Measurements from ENCODE around the gene C1orf210.

DNA sequence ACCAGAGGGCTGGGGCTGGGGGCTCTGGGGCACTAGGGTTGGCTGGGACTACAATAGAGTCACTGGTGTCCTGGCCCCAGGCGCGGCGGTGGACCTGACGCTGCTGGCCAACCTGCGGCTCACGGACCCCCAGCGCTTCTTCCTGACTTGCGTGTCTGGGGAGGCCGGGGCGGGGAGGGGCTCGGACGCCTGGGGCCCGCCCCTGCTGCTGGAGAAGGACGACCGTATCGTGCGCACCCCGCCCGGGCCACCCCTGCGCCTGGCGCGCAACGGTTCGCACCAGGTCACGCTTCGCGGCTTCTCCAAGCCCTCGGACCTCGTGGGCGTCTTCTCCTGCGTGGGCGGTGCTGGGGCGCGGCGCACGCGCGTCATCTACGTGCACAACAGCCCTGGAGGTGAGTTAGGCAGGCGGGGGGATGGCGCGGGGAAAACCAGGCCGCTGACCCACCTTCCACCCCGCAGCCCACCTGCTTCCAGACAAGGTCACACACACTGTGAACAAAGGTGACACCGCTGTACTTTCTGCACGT is 19.5 kb upstream of the C1orf210 start:
- TF ChIP-seq, protein P1, sequence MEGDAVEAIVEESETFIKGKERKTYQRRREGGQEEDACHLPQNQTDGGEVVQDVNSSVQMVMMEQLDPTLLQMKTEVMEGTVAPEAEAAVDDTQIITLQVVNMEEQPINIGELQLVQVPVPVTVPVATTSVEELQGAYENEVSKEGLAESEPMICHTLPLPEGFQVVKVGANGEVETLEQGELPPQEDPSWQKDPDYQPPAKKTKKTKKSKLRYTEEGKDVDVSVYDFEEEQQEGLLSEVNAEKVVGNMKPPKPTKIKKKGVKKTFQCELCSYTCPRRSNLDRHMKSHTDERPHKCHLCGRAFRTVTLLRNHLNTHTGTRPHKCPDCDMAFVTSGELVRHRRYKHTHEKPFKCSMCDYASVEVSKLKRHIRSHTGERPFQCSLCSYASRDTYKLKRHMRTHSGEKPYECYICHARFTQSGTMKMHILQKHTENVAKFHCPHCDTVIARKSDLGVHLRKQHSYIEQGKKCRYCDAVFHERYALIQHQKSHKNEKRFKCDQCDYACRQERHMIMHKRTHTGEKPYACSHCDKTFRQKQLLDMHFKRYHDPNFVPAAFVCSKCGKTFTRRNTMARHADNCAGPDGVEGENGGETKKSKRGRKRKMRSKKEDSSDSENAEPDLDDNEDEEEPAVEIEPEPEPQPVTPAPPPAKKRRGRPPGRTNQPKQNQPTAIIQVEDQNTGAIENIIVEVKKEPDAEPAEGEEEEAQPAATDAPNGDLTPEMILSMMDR (conservative IDR thresholded peaks at IDR 0.05): no peak
- TF ChIP-seq ZFX (IDR thresholded peaks at IDR 0.05): no peak

All from C4-2B (cell line).